Activated CD4-positive, alpha-beta T cell treated with anti-CD3 and anti-CD28 coated beads for 4 hours (primary cell): Measurements from ENCODE around the gene COTL1.
"Not testable (repeated sequence)": the region's sequence is repeated elsewhere in the genome, so short reads cannot be mapped to it uniquely, and the experiment has no call there.

ENCODE experiments used
- DNase-seq, 2 donors: peaks; one replicate each; pipeline ENCODE4 v3.0.0-alpha.2; 2020

Gene COTL1

GRCh38 chr16:84641643-84642358 lies 23.9 kb upstream of the COTL1 start:
- DNase-seq, result no peak

- no peak for DNase-seq
Observed at GRCh38 chr16:84640145-84640544, 22.3 kb upstream of the COTL1 start.

GRCh38 chr16:84638231-84638806 lies 20.4 kb upstream of the COTL1 start:
- DNase-seq, result no peak

- DNase-seq, result no peak
Observed at GRCh38 chr16:84637709-84638108, 19.8 kb upstream of the COTL1 start.

GRCh38 chr16:84635702-84636101 lies 17.8 kb upstream of the COTL1 start:
- no peak for DNase-seq

- no peak for DNase-seq
Observed at GRCh38 chr16:84633622-84634021, 15.7 kb upstream of the COTL1 start.

- DNase-seq, result not testable (repeated sequence)
Observed at GRCh38 chr16:84632862-84633261, 15.0 kb upstream of the COTL1 start.

GRCh38 chr16:84631886-84632285 lies 14.0 kb upstream of the COTL1 start:
- no peak for DNase-seq

GRCh38 chr16:84631153-84631466 lies 13.2 kb upstream of the COTL1 start:
- DNase-seq, result no peak

GRCh38 chr16:84630446-84631152 lies 12.7 kb upstream of the COTL1 start:
- DNase-seq, result no peak

- DNase-seq, result no peak
Observed at GRCh38 chr16:84630009-84630408, 12.1 kb upstream of the COTL1 start.

GRCh38 chr16:84629580-84629979 lies 11.7 kb upstream of the COTL1 start:
- DNase-seq, result no peak

- DNase-seq, result no peak
Observed at GRCh38 chr16:84628226-84628731, 10.4 kb upstream of the COTL1 start.

- no peak for DNase-seq
Observed at GRCh38 chr16:84625556-84625955, 7.7 kb upstream of the COTL1 start.

- not testable (repeated sequence) for DNase-seq
Observed at GRCh38 chr16:84620913-84621312, 3.0 kb upstream of the COTL1 start.

- no peak for DNase-seq
Observed at GRCh38 chr16:84618581-84619460, 943 bp upstream of the COTL1 start.

GRCh38 chr16:84617041-84617790 lies 662 bp downstream of the COTL1 start:
- DNase-seq, result peak in 1 of 2 donors; percentile 46

- DNase-seq, result no peak
Observed at GRCh38 chr16:84616515-84616914, 1.4 kb downstream of the COTL1 start.

- no peak for DNase-seq
Observed at GRCh38 chr16:84614968-84615813, 2.7 kb downstream of the COTL1 start.

GRCh38 chr16:84614623-84614967 lies 3.3 kb downstream of the COTL1 start:
- no peak for DNase-seq

GRCh38 chr16:84614073-84614459 lies 3.8 kb downstream of the COTL1 start:
- DNase-seq, result no peak
